A172 (cell line): Measurements from ENCODE around the gene TPM3. TPM values are rescaled to one million over a fixed set of nuclear protein-coding genes. Genes with fewer than 3 reads are reported as not detected.

Experiments
- total RNA-seq: library from RNA; depleted of rRNA; stranded (reverse); fragments of >200 nt; shearing (Covaris generic); gene quantifications from 2 replicates; pipeline ENCODE4 v1.2.3, GENCODE V29; 2014; rRNA removed

The TPM3 gene
- total RNA-seq, 1 experiment from 2014 or later, result 1,769 TPM

Other genes starting within 250 kb of the TPM3 start
- 10.9 and 11.2 TPM in 2 replicates for gene DENND4B, start 245.4 kb downstream of the TPM3 start, total RNA-seq
- 14.5 and 16.6 TPM in 2 replicates for gene CRTC2, start 233.5 kb downstream of the TPM3 start, total RNA-seq
- 192 and 204 TPM in 2 replicates for gene SLC39A1, start 228.6 kb downstream of the TPM3 start, total RNA-seq
- gene CREB3L4, start 224.2 kb downstream of the TPM3 start, total RNA-seq, result 19.9 and 28.4 TPM in 2 replicates
- 280 and 326 TPM in 2 replicates for gene JTB, start 214.4 kb downstream of the TPM3 start, total RNA-seq
- 36.6 and 41.3 TPM in 2 replicates for gene RAB13, start 205.8 kb downstream of the TPM3 start, total RNA-seq
- 2,058 and 2,461 TPM in 2 replicates for gene RPS27, start 201.3 kb downstream of the TPM3 start, total RNA-seq
- not detected in 2 replicates for gene NUP210L, start 37.0 kb downstream of the TPM3 start, total RNA-seq
- gene CFAP141, start 14.2 kb upstream of the TPM3 start, total RNA-seq, result not detected in 2 replicates
- 116 and 148 TPM in 2 replicates for gene UBAP2L, start 28.9 kb upstream of the TPM3 start, total RNA-seq
- gene HAX1, start 80.5 kb upstream of the TPM3 start, total RNA-seq, result 210 and 220 TPM in 2 replicates
- not detected in 2 replicates for gene AQP10, start 129.0 kb upstream of the TPM3 start, total RNA-seq
- 93.9 and 129 TPM in 2 replicates for gene ATP8B2, start 133.4 kb upstream of the TPM3 start, total RNA-seq
- 2.4 and 4.5 TPM in 2 replicates for gene IL6R, start 213.2 kb upstream of the TPM3 start, total RNA-seq